NCI-H2081 (cell line): ENCODE data around the gene FOXI1.
"Not testable (repeated sequence)": the region's sequence is repeated elsewhere in the genome, so short reads cannot be mapped to it uniquely, and the experiment has no call there.

Experiments
- DNase-seq, 2 experiments: peaks; one replicate each; lab custom pipeline; 2025; lab: John Stamatoyannopoulos, UW

FOXI1 gene

DNA sequence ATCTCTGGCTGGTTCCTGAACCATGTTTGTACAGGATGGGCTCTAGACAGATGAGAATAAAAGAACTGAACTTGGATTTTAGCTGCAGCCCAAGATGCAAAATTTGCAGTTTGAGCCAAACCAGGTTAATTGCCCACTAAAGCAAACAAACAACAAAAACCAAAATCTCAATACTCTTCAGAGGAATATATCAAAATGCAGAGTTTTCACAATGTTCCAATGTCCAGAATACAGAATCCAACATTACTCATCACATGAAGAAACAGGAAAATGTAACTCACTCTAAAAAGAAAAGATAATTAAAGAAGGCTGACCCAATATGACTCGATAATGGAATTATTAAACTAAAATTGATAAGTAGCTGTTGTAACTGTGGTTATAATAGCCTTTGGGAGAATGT is 20.4 kb downstream of the FOXI1 start:
- DNase-seq: no peak

DNA sequence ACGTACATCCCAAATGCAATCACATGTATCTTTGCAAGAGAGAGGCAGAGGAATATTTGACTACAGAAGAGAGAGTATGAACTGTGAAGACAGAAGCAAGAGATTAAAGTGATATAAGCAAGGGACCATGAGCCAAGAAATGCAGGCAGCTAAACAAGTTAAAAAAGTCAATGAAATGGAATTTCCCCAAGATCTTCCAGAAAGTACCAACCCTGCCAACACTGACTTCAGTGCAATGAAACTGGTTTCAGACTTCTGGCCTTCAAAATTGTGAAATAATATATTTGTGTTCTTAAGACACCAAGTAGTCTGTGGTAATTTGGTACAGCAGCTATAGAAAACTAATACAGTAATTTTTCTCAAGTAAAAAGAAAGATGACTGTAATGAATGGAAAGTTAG is 20.9 kb downstream of the FOXI1 start:
- no peak for DNase-seq

DNA sequence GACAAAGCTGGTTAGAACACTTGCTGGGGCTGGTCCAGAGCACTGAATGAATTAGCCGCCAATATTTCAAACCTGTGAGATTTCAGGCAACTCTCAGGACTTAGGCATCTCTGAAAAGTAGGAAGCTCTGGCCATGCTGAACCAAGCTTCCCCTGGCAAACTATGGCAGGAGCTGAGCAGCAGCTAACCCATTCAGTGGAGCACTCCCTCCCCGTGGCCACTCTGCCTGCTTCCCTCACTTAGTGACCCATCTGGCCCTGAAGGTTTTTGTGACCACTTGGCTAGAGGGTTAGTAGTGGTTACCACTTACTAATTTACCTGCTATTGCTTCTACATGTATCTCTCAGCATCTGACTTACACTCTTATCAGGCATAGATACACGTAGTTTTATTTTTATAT is 25.5 kb downstream of the FOXI1 start:
- no peak for DNase-seq

DNA sequence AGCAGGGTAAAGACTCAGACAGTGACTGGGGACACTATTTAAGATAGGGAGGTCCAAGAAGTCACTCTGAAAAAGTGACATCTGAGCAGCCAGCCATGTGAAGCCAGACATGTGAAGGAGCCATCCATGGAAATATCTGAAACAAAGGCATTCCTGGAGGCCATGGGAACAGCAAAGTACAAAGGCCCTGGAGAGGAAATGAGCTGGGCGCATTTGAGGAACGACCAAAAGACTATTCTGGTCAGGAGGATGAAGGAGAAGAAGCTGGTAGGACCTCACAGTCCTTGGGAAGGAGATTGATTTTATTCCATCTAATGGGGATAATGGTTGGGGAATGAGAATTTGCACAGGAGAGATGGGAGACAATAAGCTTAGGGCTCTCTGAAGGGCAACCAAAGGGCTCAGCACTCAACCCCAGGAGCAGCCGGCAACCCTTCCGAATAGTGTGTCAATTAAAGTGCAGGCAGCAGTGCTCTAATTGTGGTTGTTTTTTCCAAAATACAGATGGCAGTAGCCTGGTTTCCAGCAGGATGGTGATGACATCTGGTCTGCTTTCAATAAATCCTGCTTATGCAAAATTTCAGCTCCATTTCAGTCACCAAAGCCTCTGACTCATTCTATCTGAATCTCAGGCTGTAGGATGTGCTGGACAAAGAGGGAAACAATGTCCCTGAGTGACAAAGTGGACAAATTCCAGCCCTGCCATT is 26.7 kb downstream of the FOXI1 start:
- DNase-seq: no peak

DNA sequence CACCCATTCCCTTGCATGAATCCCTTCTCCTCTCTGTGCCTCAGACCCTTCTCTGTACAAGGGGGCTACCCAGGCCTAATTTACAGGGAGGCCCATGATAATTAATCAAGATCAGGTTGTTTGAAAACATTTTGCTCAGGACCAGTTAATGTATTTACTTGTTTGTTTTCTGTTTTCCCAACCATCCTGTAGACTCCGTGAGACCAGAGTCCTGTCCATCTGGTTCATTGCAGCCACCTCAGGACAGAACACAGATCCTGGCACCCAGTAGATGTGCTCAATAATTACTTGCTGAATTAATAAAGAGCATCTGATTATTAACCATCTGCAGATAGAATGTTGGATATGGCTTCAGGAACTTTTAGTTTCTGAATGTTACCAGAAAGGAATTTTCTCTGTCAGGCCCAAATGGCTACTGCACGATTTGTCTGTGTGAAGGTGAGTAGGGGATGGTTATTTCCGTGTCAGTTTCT is 27.3 kb downstream of the FOXI1 start:
- DNase-seq: no peak

DNA sequence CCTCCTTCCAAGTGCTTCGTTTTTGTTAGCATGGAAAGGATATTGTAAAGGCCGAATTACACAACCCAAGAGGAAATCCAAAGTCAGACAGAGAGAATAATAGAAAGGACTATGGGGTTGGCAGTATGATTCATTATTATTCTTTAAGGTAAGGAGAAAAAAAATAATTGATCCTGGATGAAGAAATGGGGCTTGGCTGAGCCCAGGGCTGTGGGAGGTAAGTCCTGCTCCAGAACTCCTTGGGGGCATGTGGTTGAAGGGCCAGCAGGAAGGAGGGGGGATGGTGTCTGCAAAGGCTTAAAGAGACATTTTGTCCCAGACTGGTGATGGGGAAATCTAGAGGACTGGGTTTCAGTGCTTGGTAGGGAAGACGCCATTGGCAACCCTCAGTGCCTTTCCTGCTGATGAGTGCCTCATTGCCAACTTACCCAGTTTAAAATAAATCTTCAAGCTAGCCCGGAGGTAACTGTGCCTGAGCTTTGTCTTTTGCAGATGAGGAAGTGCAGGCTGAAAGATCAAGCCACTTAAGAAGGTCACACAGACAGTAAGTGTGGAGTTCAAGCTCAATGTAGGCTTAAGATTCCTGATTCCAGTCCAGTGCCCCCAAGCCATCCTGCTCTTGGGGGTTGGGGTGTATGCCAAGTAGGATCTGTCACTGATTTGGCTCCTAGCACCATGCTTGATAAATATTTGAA is 30.2 kb downstream of the FOXI1 start:
- DNase-seq: no peak

DNA sequence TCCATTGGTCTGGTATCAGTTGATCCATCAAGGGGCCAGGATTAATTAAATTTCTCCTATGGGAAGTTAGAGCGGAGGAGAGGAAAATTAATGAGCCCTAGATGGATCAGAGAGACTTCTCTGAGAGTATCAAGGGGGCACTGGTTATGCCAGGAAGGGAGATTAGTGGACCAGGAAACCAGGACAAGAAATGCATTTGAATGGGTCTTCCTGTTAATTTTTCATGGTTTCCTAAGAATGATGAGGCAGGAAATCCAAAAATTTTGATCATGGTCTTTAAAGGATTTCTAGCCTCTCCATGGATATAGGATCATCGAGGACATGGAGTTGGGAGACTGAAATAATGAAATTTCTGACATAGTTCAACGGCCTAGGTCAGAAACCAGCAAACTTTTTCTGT is 30.8 kb downstream of the FOXI1 start:
- no peak for DNase-seq

DNA sequence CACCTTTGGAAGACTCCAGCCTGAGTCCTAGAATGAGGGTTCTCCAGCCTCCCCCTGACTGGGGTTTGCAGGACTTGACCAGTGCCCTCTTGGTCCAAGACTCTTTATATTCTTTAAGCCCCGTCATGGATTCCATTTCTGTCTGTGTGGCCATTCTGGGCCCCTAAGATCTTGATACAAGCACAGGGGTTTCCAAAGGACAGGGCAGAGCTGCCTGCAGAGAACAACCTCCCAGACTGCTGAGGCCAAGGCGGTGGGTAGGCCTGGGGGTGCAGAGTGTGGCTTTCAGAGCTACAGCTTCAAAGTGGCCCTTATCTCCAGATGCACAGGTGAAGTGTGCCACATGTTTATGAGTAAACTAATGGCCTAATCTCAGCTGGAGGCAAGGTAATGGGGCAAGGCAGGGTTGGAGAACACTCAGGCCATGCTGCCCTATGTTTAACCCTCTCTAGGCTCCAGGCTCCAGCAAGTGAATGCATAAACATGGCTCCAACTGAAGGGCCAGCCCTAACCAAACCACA is 32.1 kb downstream of the FOXI1 start:
- no peak for DNase-seq

DNA sequence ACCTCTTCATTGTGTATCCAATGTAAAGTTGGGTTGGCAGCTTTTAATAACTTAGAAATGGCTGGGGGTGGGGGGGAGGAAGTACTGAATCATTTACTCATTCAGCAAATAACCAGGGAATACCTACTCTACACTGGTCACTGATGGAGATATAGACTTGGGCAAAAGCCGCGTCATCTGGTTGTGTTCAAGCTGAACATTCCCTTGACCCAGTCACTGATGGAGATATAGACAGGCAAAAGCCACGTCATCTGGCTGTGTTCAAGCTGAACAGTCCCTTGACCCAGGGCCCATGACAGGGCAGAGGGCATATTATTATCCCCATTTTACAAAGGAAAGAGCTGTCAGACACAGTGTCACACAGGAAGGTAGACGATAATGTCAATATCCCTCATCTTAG is 32.6 kb downstream of the FOXI1 start:
- no peak for DNase-seq

DNA sequence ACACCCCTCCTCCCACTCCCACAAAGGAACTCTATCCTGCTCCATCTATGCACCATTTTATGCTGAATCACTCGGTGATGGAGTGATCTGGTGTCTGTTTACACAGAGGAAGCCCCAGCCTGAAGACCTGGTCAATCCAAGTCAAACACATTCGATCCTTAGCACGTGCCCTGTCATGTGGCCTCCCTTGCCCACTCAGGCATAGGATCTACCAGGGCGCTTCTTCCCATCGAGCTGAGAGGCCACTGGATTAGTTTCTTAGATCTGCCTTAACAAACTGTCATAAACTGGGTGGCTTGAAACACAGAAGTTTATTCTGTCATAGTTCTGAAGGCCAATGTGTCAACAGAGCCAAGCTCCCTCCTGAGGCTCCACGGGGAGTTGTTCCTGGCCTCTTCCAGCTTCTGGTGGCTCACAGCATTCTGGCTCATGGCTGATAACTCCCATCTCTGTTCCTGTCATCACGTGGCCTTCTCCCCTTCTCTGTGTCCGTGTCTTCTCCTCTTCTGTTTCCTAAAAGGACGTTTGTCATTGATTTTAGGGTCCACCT is 34.2 kb downstream of the FOXI1 start:
- no peak for DNase-seq

DNA sequence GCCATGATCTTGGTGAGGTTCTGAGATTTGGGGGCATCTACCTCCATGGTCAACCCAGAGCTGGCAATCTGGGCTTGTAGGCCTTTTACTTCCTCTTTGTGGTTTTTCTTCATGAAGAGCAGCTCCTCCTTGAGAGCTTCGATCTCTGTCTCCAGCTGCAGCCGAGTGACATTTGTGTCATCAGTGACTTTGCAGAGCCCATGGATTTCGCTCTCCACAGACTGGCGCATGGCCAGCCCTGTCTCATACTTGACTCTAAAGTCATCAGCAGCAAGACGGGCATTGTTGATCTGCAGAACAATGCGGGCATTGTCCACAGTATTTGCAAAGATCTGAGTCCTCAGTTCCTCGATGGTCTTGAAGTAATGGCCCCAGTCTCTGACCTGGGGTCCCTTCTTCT is 35.5 kb downstream of the FOXI1 start:
- not testable (repeated sequence) for DNase-seq

DNA sequence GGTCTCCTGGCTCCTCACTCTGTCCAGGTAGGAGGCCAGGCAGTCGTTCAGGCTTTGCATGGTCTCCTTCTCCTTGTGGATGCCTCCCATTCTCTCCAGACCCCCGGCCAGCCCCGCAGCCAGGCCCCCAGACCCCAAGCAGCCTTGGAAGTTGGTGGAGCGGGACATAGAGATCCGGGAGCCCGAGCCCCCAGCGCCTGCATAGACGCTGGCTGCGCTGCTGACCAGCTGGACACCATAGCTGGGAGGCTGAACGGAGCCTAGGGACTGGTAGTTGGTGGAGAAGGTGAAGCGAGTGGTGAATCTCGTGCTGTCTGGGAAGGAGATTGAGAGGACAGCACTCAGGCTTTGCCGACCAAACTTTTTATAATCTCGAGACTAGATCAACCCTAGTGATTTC is 35.9 kb downstream of the FOXI1 start:
- no peak for DNase-seq

DNA sequence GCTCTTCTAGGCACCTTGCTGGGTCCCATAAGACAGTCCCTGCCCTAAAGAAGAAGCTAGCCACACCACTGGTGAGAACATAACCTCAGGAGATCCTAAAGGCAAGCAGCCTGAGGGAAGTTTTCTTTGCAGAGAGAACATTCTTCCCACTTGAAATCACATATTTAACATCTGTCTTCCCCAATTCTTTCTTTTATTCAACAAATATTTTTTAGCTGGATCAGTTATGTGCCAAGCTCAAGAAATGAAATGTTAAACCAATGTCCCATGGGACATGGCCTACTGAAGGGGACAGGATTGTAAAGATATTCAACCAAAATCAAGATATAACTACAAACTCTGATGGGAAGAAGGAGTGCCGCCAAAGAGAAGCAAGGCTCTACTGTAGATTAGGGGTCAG is 36.5 kb downstream of the FOXI1 start:
- DNase-seq: no peak

DNA sequence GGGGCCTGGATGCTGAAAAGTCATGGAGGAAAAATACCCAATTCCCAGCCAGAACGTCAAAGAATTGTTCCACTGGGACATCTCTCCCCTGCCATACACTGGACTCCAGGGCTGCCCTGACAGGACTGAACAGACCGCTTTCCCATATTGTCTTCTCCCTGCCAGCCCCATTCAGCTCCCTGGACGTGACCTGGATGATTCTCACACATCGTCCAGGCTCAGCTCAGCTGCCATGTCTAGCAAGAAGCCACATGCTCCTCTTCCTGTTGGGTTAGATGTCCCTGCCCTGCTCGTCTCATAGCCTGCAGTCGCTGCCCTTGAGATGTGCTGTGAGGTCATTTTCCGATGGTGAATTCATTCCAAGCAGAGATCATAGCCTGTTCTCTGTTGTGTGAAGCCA is 37.4 kb downstream of the FOXI1 start:
- DNase-seq: no peak

DNA sequence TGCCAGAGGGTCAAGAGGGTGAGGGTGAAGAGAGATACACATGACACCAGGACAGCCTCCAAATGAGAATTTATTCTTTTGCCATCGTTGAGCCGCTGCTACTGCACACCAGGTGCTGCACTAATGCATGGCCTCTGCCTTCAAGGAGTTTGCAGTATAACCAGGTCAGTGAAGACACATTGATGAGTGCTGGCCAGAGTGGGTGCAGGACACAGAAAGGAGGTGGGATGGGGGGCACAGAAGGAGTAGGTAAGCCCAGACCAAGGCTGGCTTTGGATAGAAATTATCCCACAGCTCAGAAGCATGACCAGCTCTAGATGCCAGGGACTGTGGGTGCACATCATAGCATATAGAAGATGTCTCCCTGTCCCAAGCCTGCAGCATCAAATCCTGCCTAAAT is 38.0 kb downstream of the FOXI1 start:
- DNase-seq: no peak

DNA sequence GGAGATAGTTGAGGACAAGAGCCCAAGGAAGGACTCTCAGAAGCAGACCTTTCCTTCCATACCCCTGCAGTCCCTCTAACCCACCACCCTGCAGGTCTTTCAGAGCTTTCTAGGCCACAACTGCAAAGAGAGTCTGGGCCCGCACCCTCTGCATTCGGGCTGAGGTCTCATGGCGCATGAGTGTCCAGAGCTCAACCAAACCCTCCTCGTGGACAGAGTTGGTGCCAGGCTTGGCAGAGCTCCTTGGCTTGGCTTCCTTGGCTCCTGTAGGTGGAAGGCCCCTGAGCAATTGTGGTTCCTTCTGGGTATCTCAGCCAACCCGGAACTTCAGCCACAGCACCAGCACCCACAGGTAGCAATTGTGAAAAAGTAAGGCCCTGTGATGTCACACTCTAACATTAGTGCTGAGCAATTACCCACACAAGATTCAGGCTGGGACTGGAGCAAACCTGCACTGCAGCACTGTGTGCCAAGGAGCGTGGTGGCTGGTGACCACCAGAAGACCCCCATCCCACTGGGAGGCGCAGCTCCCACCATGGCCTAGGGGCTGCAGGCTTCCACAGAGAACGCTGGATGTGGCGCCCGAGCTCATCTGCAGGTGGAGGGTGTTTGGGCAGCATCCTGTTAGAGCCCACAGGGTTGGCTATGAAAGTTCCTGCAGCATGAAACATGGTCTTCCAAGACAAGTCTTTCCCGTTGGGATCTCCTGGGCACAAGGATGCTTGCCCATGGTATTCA is 38.8 kb downstream of the FOXI1 start:
- DNase-seq: no peak

DNA sequence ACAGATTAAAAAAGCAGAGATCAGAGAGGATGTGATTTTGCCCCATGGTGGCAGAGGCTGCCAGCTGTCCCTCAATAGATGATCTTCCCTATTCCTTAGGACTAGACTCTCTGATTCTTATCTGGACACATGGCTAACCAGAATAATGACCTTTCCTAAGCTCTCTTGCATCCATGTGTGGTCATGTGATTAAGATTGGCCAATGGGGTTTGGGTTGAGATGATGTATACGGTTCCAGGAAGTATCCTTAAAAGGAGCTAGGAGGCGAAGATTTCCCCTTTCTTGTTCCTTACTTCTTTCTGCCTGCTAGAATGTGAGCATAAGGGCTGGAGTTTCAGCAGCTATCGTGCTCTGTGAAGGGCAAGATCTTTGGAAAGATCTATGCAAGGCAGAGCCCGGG is 39.8 kb downstream of the FOXI1 start:
- DNase-seq: no peak

DNA sequence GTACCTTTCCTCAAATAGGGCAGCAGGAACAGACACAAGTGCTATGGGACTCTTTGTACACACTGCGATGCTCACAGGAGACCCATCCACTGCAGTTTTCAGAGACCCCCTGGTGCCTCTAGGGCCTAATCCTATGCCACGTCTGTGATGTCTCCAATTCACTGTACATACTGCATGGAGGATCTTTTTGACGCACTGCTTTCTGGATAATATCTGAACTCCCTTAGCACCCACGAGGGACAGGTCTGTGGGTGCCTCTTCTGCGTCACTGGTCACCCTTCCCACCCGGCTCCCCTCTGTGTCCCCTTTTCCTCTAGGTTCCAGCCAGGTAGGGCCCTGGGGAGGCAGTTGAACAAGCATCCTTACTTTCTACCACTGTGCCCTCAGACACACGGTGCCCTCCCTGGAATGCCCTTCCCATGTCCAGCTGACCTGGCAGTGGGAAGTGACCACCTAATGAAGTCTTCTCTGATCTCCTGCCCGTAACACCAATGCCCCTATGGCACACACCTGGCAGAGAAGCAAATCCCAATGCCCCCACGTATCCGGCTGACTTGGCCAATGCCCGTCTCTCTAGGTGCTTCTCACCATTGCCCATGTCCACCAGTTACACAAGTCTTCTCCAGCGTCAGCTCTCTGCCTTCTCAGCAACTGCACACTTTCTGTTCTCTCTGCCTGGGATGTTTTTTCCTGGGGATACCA is 41.5 kb downstream of the FOXI1 start:
- no peak for DNase-seq

DNA sequence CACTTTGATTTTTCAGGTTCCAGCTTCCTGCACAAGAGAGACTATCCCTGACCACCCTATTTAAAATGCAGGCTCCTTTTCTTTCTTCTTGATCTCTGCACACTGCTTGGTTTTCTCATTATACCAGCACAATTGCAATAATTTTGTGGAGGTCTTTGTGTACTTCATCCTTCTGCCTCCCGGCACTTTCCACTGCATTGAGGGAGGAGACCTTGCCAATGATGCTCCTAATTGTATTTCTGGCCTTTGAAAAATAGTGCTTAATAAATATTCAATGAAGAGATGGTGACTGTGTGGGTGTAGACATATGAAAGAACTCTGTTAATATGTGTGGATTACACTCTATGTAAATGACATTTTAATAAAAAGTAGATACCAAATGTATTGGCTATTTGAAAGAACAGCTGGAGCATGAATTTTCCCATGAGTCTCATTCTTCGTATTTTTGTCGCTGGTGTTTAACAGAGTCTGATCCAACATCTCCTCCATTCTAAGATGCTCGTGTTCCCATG is 42.1 kb downstream of the FOXI1 start:
- DNase-seq: no peak

DNA sequence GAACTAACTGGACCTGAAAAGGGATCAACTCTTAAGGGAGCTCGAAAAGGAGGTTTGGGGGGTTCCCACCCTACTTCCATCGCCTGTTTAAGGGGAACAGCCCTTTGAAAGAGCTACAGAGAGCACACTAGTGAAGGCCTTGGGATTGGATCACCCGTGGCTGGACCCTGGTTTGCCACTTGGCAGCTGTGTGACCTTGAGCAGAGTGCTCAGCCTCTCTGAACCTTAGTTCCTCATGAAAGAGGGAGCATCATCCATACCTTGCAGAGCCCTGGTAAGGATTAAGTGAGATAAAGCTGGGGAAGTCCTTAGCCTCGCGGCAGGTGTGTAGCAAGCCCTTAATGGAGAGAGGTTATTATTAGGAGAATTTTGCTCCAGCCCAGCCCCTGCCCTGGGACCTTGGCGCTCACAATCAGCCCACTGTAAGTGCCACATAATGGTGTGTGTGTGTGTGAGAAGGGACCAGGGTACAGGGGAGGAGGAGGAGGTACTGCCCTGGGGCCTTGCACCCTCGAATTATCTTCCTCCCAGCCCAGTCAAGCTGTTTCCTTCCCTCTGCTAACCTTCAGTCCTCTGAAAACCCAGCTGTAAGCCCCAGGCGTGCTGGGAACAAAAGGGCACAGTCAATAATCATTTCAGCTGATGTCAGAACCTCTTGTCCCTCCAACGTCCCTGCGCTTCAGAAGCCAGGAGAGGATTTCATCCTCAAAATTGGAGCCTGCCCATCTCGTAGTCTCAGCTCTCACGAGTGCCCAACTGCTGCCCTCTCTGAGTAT is 42.9 kb downstream of the FOXI1 start:
- no peak for DNase-seq

DNA sequence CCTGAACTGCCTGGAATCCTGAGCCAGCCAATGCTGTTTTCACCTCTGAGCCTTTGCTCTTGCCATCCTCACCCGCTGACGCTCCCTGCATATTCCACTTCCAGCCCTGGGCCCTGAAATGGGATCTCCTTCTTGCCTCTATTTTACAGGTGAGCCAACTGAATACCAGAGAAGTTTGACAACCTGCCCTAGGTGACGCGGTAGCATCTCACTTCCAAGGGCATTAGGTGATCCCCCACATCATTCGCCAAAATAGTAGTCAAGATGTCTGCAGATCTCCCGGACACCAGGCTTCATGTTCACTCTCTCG is 43.5 kb downstream of the FOXI1 start:
- no peak for DNase-seq
